ENCODE measurements around the gene SEC24A. TPM values are rescaled to one million over a fixed set of nuclear protein-coding genes. Genes with fewer than 3 reads are reported as not detected.
A peak's percentile ranks its signal among the peaks of the same experiment; 100 is the strongest.
"Not testable (repeated sequence)": the region's sequence is repeated elsewhere in the genome, so short reads cannot be mapped to it uniquely, and the experiment has no call there.

Gene SEC24A
- total RNA-seq, 2 donors from 2014 or later: 28.2 to 32.9 TPM

- DNase-seq (ENCODE audit: low spot score) (no peak), ATAC-seq (ENCODE audit: insufficient number of reproducible peaks, low FRiP score, low read depth) (no peak)
- TF ChIP-seq CTCF (IDR thresholded peaks at IDR 0.05): no peak
- no peak overlapping the region for H3K27ac ChIP-seq
- no peaks in the 10 kb centered on the region for H3K27me3 ChIP-seq (replicated peaks; ENCODE audit: insufficient read depth)
- no peaks in the 10 kb centered on the region for H3K36me3 ChIP-seq
- peaks cover 7 to 18% of the 10 kb centered on the region in 2 donors for H3K4me1 ChIP-seq (ENCODE audit: control insufficient read depth in 1 of 2, low read depth in 2 of 2)
- no peaks in the 10 kb centered on the region for H3K9me3 ChIP-seq
- no peak overlapping the region for H3K4me3 ChIP-seq
These were observed 92.5 kb downstream of the SEC24A start for GRCh38 chr5:134741052-134741451.

GRCh38 chr5:134742134-134742533 lies 93.5 kb downstream of the SEC24A start:
- Histone ChIP-seq H3K4me1 (ENCODE audit: control insufficient read depth in 1 of 2, low read depth in 2 of 2) (peaks cover 7 to 18% of the 10 kb centered on the region in 2 donors), H3K4me3 (no peak overlapping the region), H3K27ac (no peak overlapping the region), H3K9me3 (no peaks in the 10 kb centered on the region), H3K27me3 (replicated peaks; ENCODE audit: insufficient read depth) (no peaks in the 10 kb centered on the region), H3K36me3 (no peaks in the 10 kb centered on the region)
- DNase-seq (ENCODE audit: low spot score) (no peak), ATAC-seq (ENCODE audit: insufficient number of reproducible peaks, low FRiP score, low read depth) (no peak)
- TF ChIP-seq CTCF (IDR thresholded peaks at IDR 0.05): no peak

GRCh38 chr5:134749415-134749814 lies 100.8 kb downstream of the SEC24A start:
- H3K9me3 ChIP-seq: no peaks in the 10 kb centered on the region
- DNase-seq (ENCODE audit: low spot score): no peak
- peaks cover 4% of the 10 kb centered on the region for H3K36me3 ChIP-seq
- no peak overlapping the region for H3K27ac ChIP-seq
- no peak for TF ChIP-seq CTCF (IDR thresholded peaks at IDR 0.05)
- H3K4me3 ChIP-seq: no peak overlapping the region
- ATAC-seq (ENCODE audit: insufficient number of reproducible peaks, low FRiP score, low read depth): no peak
- H3K4me1 ChIP-seq (ENCODE audit: control insufficient read depth in 1 of 2, low read depth in 2 of 2): no peaks in the 10 kb centered on the region
- H3K27me3 ChIP-seq (replicated peaks; ENCODE audit: insufficient read depth): no peaks in the 10 kb centered on the region

DNA sequence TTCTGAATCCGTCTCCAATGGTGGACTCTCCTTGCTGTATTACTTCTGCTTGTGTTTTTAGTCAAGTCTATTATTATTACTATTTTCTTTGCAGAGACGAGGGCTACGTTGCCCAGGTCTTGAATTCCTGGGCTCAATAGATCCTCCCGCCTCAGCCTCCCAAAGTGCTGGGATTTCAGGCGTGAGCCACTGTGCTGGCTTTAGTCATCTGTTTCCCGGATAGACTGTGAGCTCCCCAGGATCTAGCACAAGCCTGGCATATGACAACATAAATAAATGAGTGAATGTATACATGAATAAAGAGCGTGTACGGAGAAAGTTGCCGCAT lies 109.6 kb downstream of the SEC24A start:
- no peaks in the 10 kb centered on the region for H3K27me3 ChIP-seq (replicated peaks; ENCODE audit: insufficient read depth)
- H3K4me1 ChIP-seq (ENCODE audit: control insufficient read depth in 1 of 2, low read depth in 2 of 2): peaks cover 8 to 18% of the 10 kb centered on the region in 2 donors
- ATAC-seq (ENCODE audit: insufficient number of reproducible peaks, low FRiP score, low read depth) (peak; percentile 46), DNase-seq (ENCODE audit: low spot score) (no peak)
- H3K4me3 ChIP-seq: peak overlapping the region; percentile 87
- peak overlapping the region; percentile 21 to 66 for H3K27ac ChIP-seq
- H3K9me3 ChIP-seq: no peaks in the 10 kb centered on the region
- H3K36me3 ChIP-seq: no peaks in the 10 kb centered on the region
- no peak for TF ChIP-seq CTCF (IDR thresholded peaks at IDR 0.05)

GRCh38 chr5:134758504-134759341 lies 110.1 kb downstream of the SEC24A start, which contains the start of gene DDX46:
Gene DDX46 (plus strand): TSS chr5:134758779. CDS start chr5:134758939, 160 bp downstream.
- no peaks in the 10 kb centered on the region for H3K27me3 ChIP-seq (replicated peaks; ENCODE audit: insufficient read depth)
- H3K4me1 ChIP-seq (ENCODE audit: control insufficient read depth in 1 of 2, low read depth in 2 of 2): peaks cover 8 to 18% of the 10 kb centered on the region in 2 donors
- H3K4me3 ChIP-seq: peak within 1 kb of the TSS; percentile 87
- H3K27ac ChIP-seq: peak within 1 kb of the TSS; percentile 21 to 66
- H3K9me3 ChIP-seq: no peaks in the 10 kb centered on the region
- ATAC-seq (ENCODE audit: insufficient number of reproducible peaks, low FRiP score, low read depth): peak; percentile 73
- peak; percentile 79 for DNase-seq (ENCODE audit: low spot score)
- no peaks in the 10 kb centered on the region for H3K36me3 ChIP-seq
- TF ChIP-seq CTCF (IDR thresholded peaks at IDR 0.05): peak; percentile 69

DNA sequence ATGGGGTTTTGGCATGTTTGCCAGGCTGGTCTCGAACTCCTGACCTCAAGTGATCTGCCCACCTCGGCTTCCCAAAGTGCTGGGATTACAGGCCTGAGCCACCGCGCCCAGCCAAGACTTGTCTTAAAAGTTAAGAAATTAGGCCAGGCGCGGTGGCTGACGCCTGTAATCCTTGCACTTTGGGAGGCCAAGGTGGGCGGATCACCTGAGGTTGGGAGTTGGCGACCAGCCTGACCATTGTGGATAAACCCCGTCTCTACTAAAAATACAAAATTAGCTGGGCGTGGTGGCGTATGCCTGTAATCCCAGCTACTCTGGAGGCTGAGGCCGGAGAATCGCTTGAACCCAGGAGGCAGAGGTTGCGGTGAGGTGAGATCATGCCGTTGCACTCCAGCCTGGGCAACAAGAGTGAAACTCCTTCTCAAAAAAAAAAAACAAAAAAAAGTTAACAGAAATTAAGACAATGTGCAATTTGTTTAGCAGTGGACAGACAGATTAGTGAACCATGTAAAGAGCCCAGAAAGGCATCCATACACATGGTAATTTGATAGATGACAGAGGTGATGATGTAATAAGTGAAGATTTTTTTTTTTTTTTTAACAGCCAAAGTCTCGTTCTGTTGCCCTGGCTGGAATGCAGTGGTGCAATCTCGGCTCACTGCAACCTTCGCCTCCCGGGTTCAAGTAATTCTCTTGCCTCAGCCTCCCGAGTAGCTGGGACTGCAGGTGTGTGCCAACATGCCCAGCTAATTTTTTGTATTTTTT lies 119.1 kb downstream of the SEC24A start:
- not testable (repeated sequence) for DNase-seq (ENCODE audit: low spot score); H3K4me1 ChIP-seq (ENCODE audit: control insufficient read depth in 1 of 2, low read depth in 2 of 2); H3K27ac ChIP-seq; H3K9me3 ChIP-seq; ATAC-seq (ENCODE audit: insufficient number of reproducible peaks, low FRiP score, low read depth); H3K4me3 ChIP-seq; H3K27me3 ChIP-seq (replicated peaks; ENCODE audit: insufficient read depth)
- H3K36me3 ChIP-seq: peaks cover 65% of the 10 kb centered on the region
